ENCODE data around the gene AGBL1.

AGBL1 gene

DNA sequence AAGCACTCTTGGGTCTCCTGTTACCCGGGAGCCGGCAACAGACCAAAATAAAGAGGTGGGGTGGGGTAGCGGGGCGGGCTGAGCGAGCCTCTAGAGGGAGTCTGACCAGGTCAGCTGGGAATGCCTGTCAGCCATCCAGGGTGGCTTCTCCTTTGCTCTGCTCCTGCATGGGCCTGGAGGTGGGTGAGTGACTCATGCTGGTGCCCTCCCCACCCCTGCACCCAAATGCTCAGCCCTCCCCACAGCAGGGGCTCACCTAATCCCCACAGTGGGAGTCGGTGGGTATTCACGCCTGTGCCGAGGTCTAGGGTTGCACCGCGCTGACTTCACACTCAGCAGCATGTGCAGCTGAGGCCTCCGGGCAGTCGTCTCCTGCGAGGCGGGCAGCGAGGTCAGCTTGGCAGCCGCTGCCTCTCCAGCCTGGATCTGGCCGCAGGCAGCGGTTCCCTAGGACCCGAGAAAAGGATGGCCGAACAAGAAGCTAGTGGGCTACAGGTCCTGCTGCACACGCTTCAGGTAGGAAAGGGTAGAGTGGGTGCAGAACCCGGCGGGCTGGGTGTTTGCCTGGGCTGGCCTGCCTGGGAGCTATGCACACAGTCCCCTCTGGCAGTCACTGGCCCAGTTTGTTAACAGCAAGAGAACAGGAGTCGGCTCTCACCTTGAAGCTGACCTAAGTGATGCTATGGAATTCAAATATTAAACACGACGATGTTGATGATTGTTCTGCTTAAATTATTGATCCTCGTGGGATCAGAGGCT, at the start of gene AGBL1:
Gene AGBL1 (plus strand): TSS at position 364 of the 759 bp plus-strand sequence.
- ChIA-PET POLR2A (no interaction called here), CTCF (interaction anchor here (0.6 to 1.0 kb wide), 3 partner anchors 10 to 229 kb away, joined by 3 read pairs; no protein-coding TSS in a partner anchor)
- H3K9me3 ChIP-seq (ENCODE audit: control insufficient read depth, insufficient read depth, low read depth, low read length) = no peaks in the 10 kb centered on the region
- H3K36me3 ChIP-seq (ENCODE audit: control insufficient read depth in 2 of 2, insufficient read depth in 1 of 2, low read length in 2 of 2) = no peaks in the 10 kb centered on the region
- H3K4me3 ChIP-seq (ENCODE audit: low read depth, low read length) = no peak within 1 kb of the TSS
- no peaks in the 10 kb centered on the region for H3K4me1 ChIP-seq (ENCODE audit: control insufficient read depth, insufficient read depth, low read length)
- TF ChIP-seq ZIC2 (tag by site-specific recombination; IDR thresholded peaks at IDR 0.05) (peak; percentile 38; the same call in 1 of the 2 replicates), ZNF776 (tag by site-specific recombination; IDR thresholded peaks at IDR 0.05; ENCODE audit: borderline replicate concordance) (no peak), ZNF174 (tag by site-specific recombination; IDR thresholded peaks at IDR 0.05) (no peak), EGR2 (tag by site-specific recombination; IDR thresholded peaks at IDR 0.05; ENCODE audit: low read depth) (peak; percentile 29; the same call in 1 of the 2 replicates)
- no peak within 1 kb of the TSS for H3K27ac ChIP-seq (ENCODE audit: extremely low read depth, low read depth, low read length)

DNA sequence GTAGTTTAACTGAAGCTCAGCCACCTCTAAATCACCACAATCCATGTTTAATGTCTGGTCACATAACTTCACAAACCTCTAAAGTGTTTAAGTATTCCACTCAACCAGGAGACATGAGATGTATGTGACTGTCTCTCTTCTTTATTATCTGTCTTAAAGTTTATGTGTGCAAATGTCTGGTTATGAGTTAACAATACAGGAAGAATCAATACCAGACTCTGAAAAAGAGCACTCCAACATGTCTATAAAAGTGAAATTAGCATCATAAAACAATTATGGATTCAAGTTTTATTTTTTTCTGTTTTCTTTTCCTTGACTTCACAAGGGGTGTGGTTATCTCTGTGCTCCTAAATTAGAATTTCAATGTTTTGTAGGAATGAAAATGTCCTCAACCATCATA, 44.8 kb upstream of the AGBL1 start:
- TF ChIP-seq, protein P1, sequence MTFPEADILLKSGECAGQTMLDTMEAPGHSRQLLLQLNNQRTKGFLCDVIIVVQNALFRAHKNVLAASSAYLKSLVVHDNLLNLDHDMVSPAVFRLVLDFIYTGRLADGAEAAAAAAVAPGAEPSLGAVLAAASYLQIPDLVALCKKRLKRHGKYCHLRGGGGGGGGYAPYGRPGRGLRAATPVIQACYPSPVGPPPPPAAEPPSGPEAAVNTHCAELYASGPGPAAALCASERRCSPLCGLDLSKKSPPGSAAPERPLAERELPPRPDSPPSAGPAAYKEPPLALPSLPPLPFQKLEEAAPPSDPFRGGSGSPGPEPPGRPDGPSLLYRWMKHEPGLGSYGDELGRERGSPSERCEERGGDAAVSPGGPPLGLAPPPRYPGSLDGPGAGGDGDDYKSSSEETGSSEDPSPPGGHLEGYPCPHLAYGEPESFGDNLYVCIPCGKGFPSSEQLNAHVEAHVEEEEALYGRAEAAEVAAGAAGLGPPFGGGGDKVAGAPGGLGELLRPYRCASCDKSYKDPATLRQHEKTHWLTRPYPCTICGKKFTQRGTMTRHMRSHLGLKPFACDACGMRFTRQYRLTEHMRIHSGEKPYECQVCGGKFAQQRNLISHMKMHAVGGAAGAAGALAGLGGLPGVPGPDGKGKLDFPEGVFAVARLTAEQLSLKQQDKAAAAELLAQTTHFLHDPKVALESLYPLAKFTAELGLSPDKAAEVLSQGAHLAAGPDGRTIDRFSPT (tag by site-specific recombination; IDR thresholded peaks at IDR 0.05) = 0 out of 2 replicates have a peak, but pooled peaks have one; percentile 42
- no peak for TF ChIP-seq IKZF3 (tag by site-specific recombination; IDR thresholded peaks at IDR 0.05)
- no peak overlapping the region for H3K4me3 ChIP-seq (ENCODE audit: low read depth, low read length)
- ChIA-PET POLR2A (no interaction called here), CTCF (no interaction called here)
- no peak overlapping the region for H3K27ac ChIP-seq (ENCODE audit: extremely low read depth, low read depth, low read length)
- H3K36me3 ChIP-seq (ENCODE audit: control insufficient read depth in 2 of 2, insufficient read depth in 1 of 2, low read length in 2 of 2) = no peaks in the 10 kb centered on the region
- no peaks in the 10 kb centered on the region for H3K4me1 ChIP-seq (ENCODE audit: control insufficient read depth, insufficient read depth, low read length)
- no peaks in the 10 kb centered on the region for H3K9me3 ChIP-seq (ENCODE audit: control insufficient read depth, insufficient read depth, low read depth, low read length)

DNA sequence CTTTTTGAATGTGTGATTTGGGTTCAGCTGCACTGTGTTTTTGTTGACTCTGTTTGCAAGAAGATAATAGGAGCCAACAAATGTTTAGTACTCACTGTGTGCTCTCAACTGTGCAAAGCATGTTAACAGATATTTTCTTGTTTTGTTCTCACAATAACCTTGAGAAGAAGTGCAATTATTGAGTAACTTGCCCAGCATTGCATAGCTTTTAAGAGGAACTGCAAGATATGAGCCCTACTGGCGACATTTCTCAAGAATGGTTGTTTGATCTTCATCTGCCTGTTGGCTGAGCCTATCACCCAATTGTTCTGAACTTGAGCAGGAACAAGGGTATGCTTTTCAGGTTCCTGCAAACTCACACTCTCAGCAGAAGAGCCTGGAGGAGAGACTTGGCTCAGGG, 43.4 kb upstream of the AGBL1 start:
- Histone ChIP-seq H3K4me1 (ENCODE audit: control insufficient read depth, insufficient read depth, low read length) (no peaks in the 10 kb centered on the region), H3K36me3 (ENCODE audit: control insufficient read depth in 2 of 2, insufficient read depth in 1 of 2, low read length in 2 of 2) (no peaks in the 10 kb centered on the region), H3K9me3 (ENCODE audit: control insufficient read depth, insufficient read depth, low read depth, low read length) (no peaks in the 10 kb centered on the region), H3K4me3 (ENCODE audit: low read depth, low read length) (no peak overlapping the region), H3K27ac (ENCODE audit: extremely low read depth, low read depth, low read length) (no peak overlapping the region)
- TF ChIP-seq ZNF2 (tag by site-specific recombination; IDR thresholded peaks at IDR 0.05) (no peak), ZNF549 (tag by site-specific recombination; IDR thresholded peaks at IDR 0.05) (no peak), ZNF350 (tag by site-specific recombination; IDR thresholded peaks at IDR 0.05) (no peak), ZNF132 (tag by site-specific recombination; IDR thresholded peaks at IDR 0.05; ENCODE audit: borderline replicate concordance) (no peak), ZNF658 (tag by site-specific recombination; IDR thresholded peaks at IDR 0.05) (no peak), PRDM1 (tag by site-specific recombination; IDR thresholded peaks at IDR 0.05) (no peak), ZFP69B (tag by site-specific recombination; IDR thresholded peaks at IDR 0.05) (no peak), ZNF433 (tag by site-specific recombination; IDR thresholded peaks at IDR 0.05; ENCODE audit: low read depth) (no peak), TCF7L2 (IDR thresholded peaks at IDR 0.05; ENCODE audit: borderline replicate concordance, low read depth, low read length) (no peak), KLF7 (tag by site-specific recombination; IDR thresholded peaks at IDR 0.05; ENCODE audit: borderline replicate concordance) (no peak), ZNF558 (tag by site-specific recombination; IDR thresholded peaks at IDR 0.05) (no peak), ZNF391 (tag by site-specific recombination; IDR thresholded peaks at IDR 0.05; ENCODE audit: borderline replicate concordance, low read depth) (no peak), ZNF610 (tag by site-specific recombination; IDR thresholded peaks at IDR 0.05; ENCODE audit: borderline replicate concordance) (no peak), MZF1 (tag by site-specific recombination; IDR thresholded peaks at IDR 0.05; ENCODE audit: borderline replicate concordance) (no peak), REPIN1 (tag by site-specific recombination; IDR thresholded peaks at IDR 0.05; ENCODE audit: low read depth) (no peak), ZNF19 (tag by site-specific recombination; IDR thresholded peaks at IDR 0.05; ENCODE audit: low read depth) (no peak)
- TF ChIP-seq, protein P2, sequence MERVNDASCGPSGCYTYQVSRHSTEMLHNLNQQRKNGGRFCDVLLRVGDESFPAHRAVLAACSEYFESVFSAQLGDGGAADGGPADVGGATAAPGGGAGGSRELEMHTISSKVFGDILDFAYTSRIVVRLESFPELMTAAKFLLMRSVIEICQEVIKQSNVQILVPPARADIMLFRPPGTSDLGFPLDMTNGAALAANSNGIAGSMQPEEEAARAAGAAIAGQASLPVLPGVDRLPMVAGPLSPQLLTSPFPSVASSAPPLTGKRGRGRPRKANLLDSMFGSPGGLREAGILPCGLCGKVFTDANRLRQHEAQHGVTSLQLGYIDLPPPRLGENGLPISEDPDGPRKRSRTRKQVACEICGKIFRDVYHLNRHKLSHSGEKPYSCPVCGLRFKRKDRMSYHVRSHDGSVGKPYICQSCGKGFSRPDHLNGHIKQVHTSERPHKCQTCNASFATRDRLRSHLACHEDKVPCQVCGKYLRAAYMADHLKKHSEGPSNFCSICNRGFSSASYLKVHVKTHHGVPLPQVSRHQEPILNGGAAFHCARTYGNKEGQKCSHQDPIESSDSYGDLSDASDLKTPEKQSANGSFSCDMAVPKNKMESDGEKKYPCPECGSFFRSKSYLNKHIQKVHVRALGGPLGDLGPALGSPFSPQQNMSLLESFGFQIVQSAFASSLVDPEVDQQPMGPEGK (tag by site-specific recombination; IDR thresholded peaks at IDR 0.05) = no peak
- POLR2A ChIA-PET = no interaction called here
- CTCF ChIA-PET = no interaction called here
